Testis (tissue), 2 donors: Measurements from ENCODE around the gene KCTD21.

Source experiments
- POLR2A ChIP-seq: fragments of 450-650 bp; IDR thresholded peaks from one replicate; pipeline ENCODE4 v1.6.1; 2017; ENCODE audit warnings: antibody characterized with exemption, mild to moderate bottlenecking, moderate library complexity
- TF ChIP-seq, protein P1 (sequence below), 3 experiments: fragments of 450-650 bp in 2 of 3; fragments of 200-600 bp in 1 of 3; sonication (generic) in 1 of 3; IDR thresholded peaks; one replicate each; pipeline ENCODE4 v1.5.1; 2016 to 2019; ENCODE audit warnings: antibody characterized with exemption in 3 of 3, mild to moderate bottlenecking in 2 of 3, moderate library complexity in 1 of 3

DNA sequence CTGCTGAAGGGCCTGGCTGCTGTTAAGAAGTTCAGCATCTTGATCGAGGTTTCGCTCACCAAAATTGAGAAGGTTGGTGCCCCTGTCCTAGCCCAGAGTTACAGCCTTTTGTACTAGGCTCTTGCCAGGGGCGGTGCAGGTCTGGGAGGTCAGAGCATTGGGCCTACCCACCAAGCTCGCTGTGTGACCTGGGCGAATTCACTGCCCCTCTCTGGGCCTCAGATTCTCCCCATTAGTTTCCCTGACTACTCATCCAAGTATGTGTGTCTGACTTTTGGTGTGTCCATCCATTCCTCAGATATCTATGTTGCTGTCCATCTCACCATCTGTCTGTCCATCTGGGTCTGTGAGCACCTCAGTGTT is 11.2 kb upstream of the KCTD21 start:
- TF ChIP-seq, protein P1, sequence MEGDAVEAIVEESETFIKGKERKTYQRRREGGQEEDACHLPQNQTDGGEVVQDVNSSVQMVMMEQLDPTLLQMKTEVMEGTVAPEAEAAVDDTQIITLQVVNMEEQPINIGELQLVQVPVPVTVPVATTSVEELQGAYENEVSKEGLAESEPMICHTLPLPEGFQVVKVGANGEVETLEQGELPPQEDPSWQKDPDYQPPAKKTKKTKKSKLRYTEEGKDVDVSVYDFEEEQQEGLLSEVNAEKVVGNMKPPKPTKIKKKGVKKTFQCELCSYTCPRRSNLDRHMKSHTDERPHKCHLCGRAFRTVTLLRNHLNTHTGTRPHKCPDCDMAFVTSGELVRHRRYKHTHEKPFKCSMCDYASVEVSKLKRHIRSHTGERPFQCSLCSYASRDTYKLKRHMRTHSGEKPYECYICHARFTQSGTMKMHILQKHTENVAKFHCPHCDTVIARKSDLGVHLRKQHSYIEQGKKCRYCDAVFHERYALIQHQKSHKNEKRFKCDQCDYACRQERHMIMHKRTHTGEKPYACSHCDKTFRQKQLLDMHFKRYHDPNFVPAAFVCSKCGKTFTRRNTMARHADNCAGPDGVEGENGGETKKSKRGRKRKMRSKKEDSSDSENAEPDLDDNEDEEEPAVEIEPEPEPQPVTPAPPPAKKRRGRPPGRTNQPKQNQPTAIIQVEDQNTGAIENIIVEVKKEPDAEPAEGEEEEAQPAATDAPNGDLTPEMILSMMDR (IDR thresholded peaks at IDR 0.05): no peak
- TF ChIP-seq POLR2A: no peak
